ENCODE measurements around the gene SENP8. TPM values are rescaled to one million over a fixed set of nuclear protein-coding genes. Genes with fewer than 3 reads are reported as not detected.

Gene SENP8
- total RNA-seq, 2 experiments from 2014 or later, result 2.8 TPM

DNA sequence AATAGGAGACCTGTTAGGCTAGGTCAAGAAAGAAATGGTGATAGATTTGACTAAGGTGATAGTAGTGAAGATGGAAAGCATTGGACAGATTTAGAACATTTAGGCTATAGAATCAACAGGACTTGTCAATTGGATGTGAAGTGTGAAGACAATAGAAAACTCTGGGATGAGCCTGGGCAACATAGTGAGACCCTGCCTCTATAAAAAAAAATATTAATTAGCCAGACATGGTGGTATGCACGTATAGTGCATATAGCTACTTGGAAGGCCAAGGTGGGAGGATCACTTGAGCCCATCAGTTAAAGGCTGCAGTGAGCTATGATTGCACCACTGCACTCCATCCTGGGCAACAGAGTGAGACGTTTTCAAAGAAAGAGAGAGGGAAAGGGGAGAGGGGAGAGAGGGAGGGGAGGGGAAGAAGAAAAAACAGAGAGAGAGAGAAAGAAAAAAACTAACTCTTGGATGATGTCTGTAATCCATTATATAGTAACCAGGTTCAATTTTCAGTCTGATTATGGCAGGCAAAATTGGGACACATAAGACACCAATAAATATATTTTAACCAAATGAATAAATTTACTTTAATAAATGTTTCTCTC lies 9.6 kb downstream of the SENP8 start:
- H3K4me1 Mint-ChIP-seq (ENCODE audit: low read depth), result no peaks in the 10 kb centered on the region
- H3K27me3 Mint-ChIP-seq, result no peaks in the 10 kb centered on the region
- CTCF ChIA-PET, result interaction anchor here (1.2 to 1.4 kb wide), 2 partner anchors 10 to 86 kb away, joined by 3 read pairs; partner anchors contain the start of gene MYO9A
- no peak overlapping the region for H3K4me3 Mint-ChIP-seq
- no peaks in the 10 kb centered on the region for H3K9me3 Mint-ChIP-seq
- DNase-seq (no peak), ATAC-seq (no peak)
- H3K36me3 Mint-ChIP-seq (ENCODE audit: low read depth), result no peaks in the 10 kb centered on the region
- TF ChIP-seq, protein P1, sequence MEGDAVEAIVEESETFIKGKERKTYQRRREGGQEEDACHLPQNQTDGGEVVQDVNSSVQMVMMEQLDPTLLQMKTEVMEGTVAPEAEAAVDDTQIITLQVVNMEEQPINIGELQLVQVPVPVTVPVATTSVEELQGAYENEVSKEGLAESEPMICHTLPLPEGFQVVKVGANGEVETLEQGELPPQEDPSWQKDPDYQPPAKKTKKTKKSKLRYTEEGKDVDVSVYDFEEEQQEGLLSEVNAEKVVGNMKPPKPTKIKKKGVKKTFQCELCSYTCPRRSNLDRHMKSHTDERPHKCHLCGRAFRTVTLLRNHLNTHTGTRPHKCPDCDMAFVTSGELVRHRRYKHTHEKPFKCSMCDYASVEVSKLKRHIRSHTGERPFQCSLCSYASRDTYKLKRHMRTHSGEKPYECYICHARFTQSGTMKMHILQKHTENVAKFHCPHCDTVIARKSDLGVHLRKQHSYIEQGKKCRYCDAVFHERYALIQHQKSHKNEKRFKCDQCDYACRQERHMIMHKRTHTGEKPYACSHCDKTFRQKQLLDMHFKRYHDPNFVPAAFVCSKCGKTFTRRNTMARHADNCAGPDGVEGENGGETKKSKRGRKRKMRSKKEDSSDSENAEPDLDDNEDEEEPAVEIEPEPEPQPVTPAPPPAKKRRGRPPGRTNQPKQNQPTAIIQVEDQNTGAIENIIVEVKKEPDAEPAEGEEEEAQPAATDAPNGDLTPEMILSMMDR (IDR thresholded peaks at IDR 0.05), result no peak
- intact Hi-C loops (cut with micrococcal nuclease), result no loop called here
- no peak overlapping the region for H3K27ac Mint-ChIP-seq
- POLR2A ChIA-PET, result interaction anchor here (0.7 kb wide), 1 partner anchor 15 kb away, joined by 3 read pairs; no protein-coding TSS in a partner anchor

DNA sequence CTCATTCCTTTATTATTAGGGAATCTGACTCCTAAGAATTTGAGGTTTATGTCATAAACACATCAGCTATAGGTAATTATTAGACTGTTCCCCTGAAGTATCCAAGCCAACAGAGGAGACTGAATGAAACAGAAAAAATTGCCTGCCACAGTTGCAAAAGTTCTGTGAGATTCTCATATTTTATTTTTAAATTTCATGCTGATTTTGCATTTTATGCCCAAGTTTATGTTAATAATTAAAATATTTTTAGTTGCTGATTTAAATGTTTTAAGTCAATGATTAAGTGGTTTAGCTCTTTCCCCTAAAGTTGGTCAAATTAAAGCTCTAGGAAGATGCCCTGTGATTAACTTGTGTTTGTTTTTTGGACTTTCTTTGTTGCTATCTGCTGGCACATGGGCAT lies 10.2 kb downstream of the SENP8 start:
- Mint-ChIP-seq H3K4me3 (no peak overlapping the region), H3K4me1 (ENCODE audit: low read depth) (no peaks in the 10 kb centered on the region), H3K27ac (no peak overlapping the region), H3K27me3 (no peaks in the 10 kb centered on the region), H3K36me3 (ENCODE audit: low read depth) (no peaks in the 10 kb centered on the region), H3K9me3 (no peaks in the 10 kb centered on the region)
- no peak for DNase-seq
- ATAC-seq, result no peak
- TF ChIP-seq, protein P1 (IDR thresholded peaks at IDR 0.05), result no peak
- ChIA-PET POLR2A (no interaction called here), CTCF (no interaction called here)
- intact Hi-C loops (cut with micrococcal nuclease), result no loop called here

DNA sequence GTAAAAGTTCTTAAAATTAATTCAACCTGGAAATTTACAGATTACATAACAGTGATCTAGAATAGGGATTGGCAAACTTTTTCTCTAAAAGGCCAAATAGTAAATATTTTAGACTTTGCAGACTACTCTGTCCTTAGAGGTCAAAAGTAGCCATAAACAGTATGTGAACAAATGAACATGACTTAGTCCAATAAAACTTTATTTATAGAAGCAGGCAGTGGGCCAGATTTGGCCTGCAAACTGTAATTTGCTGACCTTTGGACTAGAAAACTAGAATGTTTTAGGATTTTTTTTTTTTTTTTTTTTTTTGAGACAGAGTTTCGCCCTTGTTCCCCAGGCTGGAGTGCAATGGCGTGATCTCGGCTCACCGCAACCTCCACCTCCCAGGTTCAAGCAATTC lies 12.1 kb downstream of the SENP8 start:
- DNase-seq (no peak), ATAC-seq (no peak)
- Mint-ChIP-seq H3K27me3 (no peaks in the 10 kb centered on the region), H3K36me3 (ENCODE audit: low read depth) (no peaks in the 10 kb centered on the region), H3K4me3 (no peak overlapping the region), H3K9me3 (no peaks in the 10 kb centered on the region), H3K27ac (no peak overlapping the region), H3K4me1 (ENCODE audit: low read depth) (no peaks in the 10 kb centered on the region)
- CTCF ChIA-PET, result no interaction called here
- intact Hi-C loops (cut with micrococcal nuclease), result no loop called here
- TF ChIP-seq, protein P1 (IDR thresholded peaks at IDR 0.05), result no peak
- POLR2A ChIA-PET, result interaction anchor here (0.6 kb wide), 1 partner anchor 533 kb away, joined by 3 read pairs; no protein-coding TSS in a partner anchor

DNA sequence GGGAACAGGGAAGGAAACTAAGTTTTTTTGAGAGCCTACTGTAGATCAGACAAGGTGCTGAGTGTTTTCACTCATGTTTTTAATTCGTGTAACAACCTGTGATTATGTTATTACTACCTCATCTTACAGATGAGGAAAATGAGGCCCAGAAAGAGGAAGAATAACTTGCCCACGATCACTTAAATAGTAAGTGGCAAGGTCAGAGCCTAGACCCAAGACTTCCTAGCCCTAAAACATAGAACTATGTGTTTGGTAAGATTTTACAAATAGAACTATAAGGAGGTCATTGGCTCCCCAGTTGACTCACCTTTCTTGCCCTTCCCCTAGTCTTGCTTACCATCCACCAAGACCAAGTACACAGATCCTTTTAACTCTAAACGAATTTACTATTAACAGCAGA lies 13.7 kb downstream of the SENP8 start:
- H3K36me3 Mint-ChIP-seq (ENCODE audit: low read depth), result no peaks in the 10 kb centered on the region
- ChIA-PET CTCF (no interaction called here), POLR2A (no interaction called here)
- H3K9me3 Mint-ChIP-seq, result no peaks in the 10 kb centered on the region
- no peak for ATAC-seq
- intact Hi-C loops (cut with micrococcal nuclease), result no loop called here
- no peaks in the 10 kb centered on the region for H3K4me1 Mint-ChIP-seq (ENCODE audit: low read depth)
- TF ChIP-seq, protein P1 (IDR thresholded peaks at IDR 0.05), result no peak
- no peak for DNase-seq
- H3K4me3 Mint-ChIP-seq, result no peak overlapping the region
- H3K27me3 Mint-ChIP-seq, result no peaks in the 10 kb centered on the region
- no peak overlapping the region for H3K27ac Mint-ChIP-seq

DNA sequence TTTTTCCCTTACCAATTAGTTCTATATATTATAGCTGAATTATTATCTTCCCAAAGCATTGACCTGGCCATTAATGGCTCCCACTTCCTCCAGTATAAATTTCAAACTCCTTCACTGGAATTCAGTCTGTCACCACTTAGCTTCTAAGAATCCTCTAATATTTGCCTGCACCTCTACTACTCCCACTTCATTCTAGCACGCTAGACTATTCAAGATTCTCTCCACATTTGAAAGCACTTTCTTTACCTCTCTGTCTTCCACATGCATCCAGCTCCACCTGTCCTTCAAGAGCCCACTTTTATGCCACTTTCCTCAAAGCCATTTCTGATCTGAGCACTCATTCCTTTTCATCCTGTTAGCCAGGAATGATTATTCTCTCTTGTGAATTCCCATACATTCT lies 15.0 kb downstream of the SENP8 start:
- H3K27ac Mint-ChIP-seq, result no peak overlapping the region
- ChIA-PET CTCF (interaction anchor here (1.0 kb wide), 1 partner anchor 23 kb away, joined by 3 read pairs; no protein-coding TSS in a partner anchor), POLR2A (no interaction called here)
- H3K36me3 Mint-ChIP-seq (ENCODE audit: low read depth), result no peaks in the 10 kb centered on the region
- intact Hi-C loops (cut with micrococcal nuclease), result no loop called here
- no peaks in the 10 kb centered on the region for H3K4me1 Mint-ChIP-seq (ENCODE audit: low read depth)
- TF ChIP-seq, protein P1 (IDR thresholded peaks at IDR 0.05), result no peak
- H3K9me3 Mint-ChIP-seq, result no peaks in the 10 kb centered on the region
- H3K4me3 Mint-ChIP-seq, result no peak overlapping the region
- no peaks in the 10 kb centered on the region for H3K27me3 Mint-ChIP-seq
- no peak for DNase-seq
- no peak for ATAC-seq

Measured in activated CD8-positive, alpha-beta T cell treated with anti-CD3 and anti-CD28 coated beads for 36 hours (primary cell).